IMR-90 (cell line): ENCODE measurements around the gene ROGDI. TPM values are rescaled to one million over a fixed set of nuclear protein-coding genes. Genes with fewer than 3 reads are reported as not detected.
A peak's percentile ranks its signal among the peaks of the same experiment; 100 is the strongest.

Experiments
- ATAC-seq: fragments of 200-7000 bp; cut with Tn5 transposase; 2 replicates; pipeline ENCODE4 v1.9.1; 2020; ENCODE audit warnings: low read depth, mild to moderate bottlenecking, moderate library complexity
- BruUV-seq: library from RNA; stranded (reverse); fragments of 400-500 nt; replicated peaks from 2 replicates; lab custom pipeline; 2021; lab: Mats Ljungman, UMichigan
- CTCF ChIA-PET: fragments of 300-600 bp; formaldehyde crosslinking; extraction: SDS; loops from one replicate; lab custom pipeline; 2021; ENCODE audit warnings: antibody characterized with exemption; lab: Yijun Ruan, JAX
- POLR2A ChIA-PET: fragments of 300-600 bp; sonication (Branson Sonifier 250); formaldehyde crosslinking; loops from one replicate; lab custom pipeline; 2022; ENCODE audit warnings: antibody characterized with exemption; ENCODE audit not compliant: unreplicated experiment; lab: Charles Lee
- DNase-seq: peaks from one replicate; pipeline ENCODE4 v3.0.0; 2013
- H2AFZ ChIP-seq: replicated peaks from 2 replicates; pipeline ENCODE3; 2013; ENCODE audit warnings: low read length, mild to moderate bottlenecking; ENCODE audit not compliant: poor library complexity
- H2AK5ac ChIP-seq: 2 replicates; pipeline ENCODE4 v1.6.1; 2013; ENCODE audit warnings: low read depth, low read length, inconsistent platforms
- H2AK9ac ChIP-seq: replicated peaks from 2 replicates; pipeline ENCODE3; 2013; ENCODE audit warnings: mild to moderate bottlenecking, low read depth, low read length, moderate library complexity; ENCODE audit not compliant: poor library complexity
- H2BK120ac ChIP-seq: 2 replicates; pipeline ENCODE4 v1.6.1; 2013; ENCODE audit warnings: low read depth, low read length, inconsistent platforms
- H2BK15ac ChIP-seq: 3 replicates; pipeline ENCODE4 v1.6.1; 2013; ENCODE audit warnings: low read depth, low read length, inconsistent platforms
- H2BK20ac ChIP-seq: 2 replicates; pipeline ENCODE4 v1.6.1; 2013; ENCODE audit warnings: low read depth, mild to moderate bottlenecking, inconsistent platforms, low read length, moderate library complexity
- H2BK5ac ChIP-seq: 2 replicates; pipeline ENCODE4 v1.6.1; 2013; ENCODE audit warnings: mild to moderate bottlenecking, low read depth, low read length, inconsistent platforms; ENCODE audit not compliant: poor library complexity, severe bottlenecking
- H3K14ac ChIP-seq: replicated peaks from 2 replicates; pipeline ENCODE4 v1.6.1; 2013; ENCODE audit warnings: low read depth, low read length, inconsistent platforms
- H3K18ac ChIP-seq: 2 replicates; pipeline ENCODE4 v1.6.1; 2013; ENCODE audit warnings: low read depth, low read length, control low read depth
- H3K23ac ChIP-seq: 2 replicates; pipeline ENCODE4 v1.6.1; 2013; ENCODE audit warnings: low read depth, low read length, inconsistent platforms
- H3K27ac ChIP-seq: 2 replicates; pipeline ENCODE4 v1.5.1; 2013; ENCODE audit warnings: mild to moderate bottlenecking, control low read depth, low read length; ENCODE audit not compliant: insufficient read depth
- H3K27me3 ChIP-seq: 2 replicates; pipeline ENCODE4 v1.6.1; 2013; ENCODE audit warnings: low read length; ENCODE audit not compliant: control insufficient read depth, insufficient read depth
- H3K36me3 ChIP-seq: 2 replicates; pipeline ENCODE4 v1.6.1; 2013; ENCODE audit warnings: low read length, mixed read lengths; ENCODE audit not compliant: control insufficient read depth, insufficient read depth
- H3K4ac ChIP-seq: 2 replicates; pipeline ENCODE4 v1.6.1; 2013; ENCODE audit warnings: low read depth, low read length, inconsistent platforms
- H3K4me1 ChIP-seq: 2 replicates; pipeline ENCODE4 v1.6.1; 2013; ENCODE audit warnings: low read length, mixed read lengths; ENCODE audit not compliant: control insufficient read depth, insufficient read depth
- H3K4me2 ChIP-seq: 2 replicates; pipeline ENCODE4 v1.6.1; 2013; ENCODE audit warnings: low read depth, mild to moderate bottlenecking, control low read depth, low read length, moderate library complexity
- H3K4me3 ChIP-seq: 2 replicates; pipeline ENCODE4 v1.5.1; 2013; ENCODE audit warnings: low read depth, mild to moderate bottlenecking, control low read depth, low read length, moderate library complexity; ENCODE audit not compliant: insufficient read depth
- H3K56ac ChIP-seq: 2 replicates; pipeline ENCODE4 v1.6.1; 2013; ENCODE audit warnings: low read length, inconsistent platforms; ENCODE audit not compliant: insufficient read depth; ENCODE audit errors: extremely low read depth
- H3K79me1 ChIP-seq, 2 experiments: 2 replicates each; pipeline ENCODE4 v1.6.1; 2013; ENCODE audit warnings: low read length in 2 of 2, inconsistent platforms in 1 of 2, low read depth in 1 of 2
- H3K9ac ChIP-seq: 2 replicates; pipeline ENCODE4 v1.6.1; 2013; ENCODE audit warnings: low read depth, low read length, control low read depth
- H3K9me1 ChIP-seq: 2 replicates; pipeline ENCODE4 v1.6.1; 2013; ENCODE audit warnings: low read length, inconsistent platforms; ENCODE audit not compliant: insufficient read depth
- H3K9me3 ChIP-seq: 2 replicates; pipeline ENCODE4 v1.6.1; 2013; ENCODE audit warnings: low read length; ENCODE audit not compliant: control insufficient read depth, insufficient read depth
- H4K20me1 ChIP-seq: 2 replicates; pipeline ENCODE4 v1.6.1; 2013; ENCODE audit warnings: low read length, inconsistent platforms; ENCODE audit not compliant: insufficient read depth
- H4K5ac ChIP-seq: 2 replicates; pipeline ENCODE4 v1.6.1; 2013; ENCODE audit warnings: mild to moderate bottlenecking, low read depth, low read length, control low read depth
- H4K8ac ChIP-seq, 2 experiments: 2 replicates each; pipeline ENCODE4 v1.6.1; 2013; ENCODE audit warnings: low read depth in 2 of 2, low read length in 2 of 2, control low read depth in 1 of 2, inconsistent platforms in 1 of 2
- H4K91ac ChIP-seq: 2 replicates; pipeline ENCODE4 v1.6.1; 2013; ENCODE audit warnings: low read depth, low read length, inconsistent platforms; ENCODE audit not compliant: insufficient read depth
- CHD1 ChIP-seq: IDR thresholded peaks from 2 replicates; pipeline ENCODE4 v1.6.1; 2012; ENCODE audit warnings: low read depth, low read length, improper control_type of control experiment
- ELK1 ChIP-seq: fragments of 150-350 bp; IDR thresholded peaks from 2 replicates; pipeline ENCODE4 v1.6.1; 2016; ENCODE audit warnings: low read depth, mild to moderate bottlenecking, low read length, moderate library complexity, borderline replicate concordance
- FOS ChIP-seq: fragments of 150-350 bp; IDR thresholded peaks from 2 replicates; pipeline ENCODE4 v1.6.1; 2016; ENCODE audit warnings: low read depth, low read length
- MAFK ChIP-seq: IDR thresholded peaks from 2 replicates; pipeline ENCODE4 v1.6.1; 2012; ENCODE audit warnings: low read depth, low read length, improper control_type of control experiment
- NFE2L2 ChIP-seq: fragments of 150-350 bp; IDR thresholded peaks from 2 replicates; pipeline ENCODE4 v1.6.1; 2016; ENCODE audit warnings: low read depth, mild to moderate bottlenecking, low read length
- POLR2A ChIP-seq: IDR thresholded peaks from 2 replicates; pipeline ENCODE4 v1.6.1; 2012; ENCODE audit warnings: mild to moderate bottlenecking, low read depth, low read length
- RFX5 ChIP-seq: IDR thresholded peaks from 2 replicates; pipeline ENCODE4 v1.8.0; 2012; ENCODE audit warnings: low read depth, mild to moderate bottlenecking, low read length, moderate library complexity
- SMC3 ChIP-seq: fragments of 150-350 bp; IDR thresholded peaks from 2 replicates; pipeline ENCODE4 v1.6.1; 2016; ENCODE audit warnings: low read depth, mild to moderate bottlenecking, antibody characterized with exemption, low read length, moderate library complexity
- WGBS, 2 experiments: methylation state at CpG; one replicate each; pipeline versions ENCODE4 v1.1.5 to v1.1.7; 2013; ENCODE audit warnings: missing lambda C conversion rate in 2 of 2; ENCODE audit not compliant: insufficient read length in 1 of 2; ENCODE audit errors: extremely low coverage in 2 of 2; 5-methylcytosine and 5-hydroxymethylcytosine counted together
- dilution Hi-C: fragments of 300-500 bp; cut with HindIII; formaldehyde crosslinking; loops from one replicate; pipeline ENCODE4 v1.14.3; 2018; ENCODE audit warnings: low sequenced_read_pairs; ENCODE audit not compliant: unreplicated experiment
- in situ Hi-C: fragments of 300-500 bp; cut with MboI; formaldehyde crosslinking; loops from 3 replicates; pipeline ENCODE4 v1.14.3; 2019; ENCODE audit warnings: low sequenced_read_pairs, inconsistent platforms, mixed read lengths
- intact Hi-C: fragments of 100-400 bp; cut with micrococcal nuclease; formaldehyde crosslinking; loops from 2 replicates; pipeline ENCODE4 v1.10.0; 2022
- polyA plus RNA-seq, 3 experiments: library from polyadenylated mRNA; depleted of rRNA; stranded (reverse); fragments of >200 nt; gene quantifications; 2 replicates each; pipeline ENCODE4 v1.2.3, GENCODE V29; 2012; ENCODE audit warnings: low replicate concordance in 1 of 3
- total RNA-seq: library from RNA; depleted of rRNA; stranded (reverse); fragments of >200 nt; gene quantifications from 2 replicates; pipeline ENCODE4 v1.2.3, GENCODE V29; 2012
- TF ChIP-seq, protein P1 (sequence below): conservative IDR thresholded peaks from 2 replicates; pipeline ENCODE4 v1.5.1; 2012; ENCODE audit warnings: mild to moderate bottlenecking, low read depth, low read length, improper control_type of control experiment

Gene ROGDI
- total and polyA plus RNA-seq, 2 of the 4 experiments (the other 2 are of a cell fraction), result 13.6 to 27.1 TPM

- H3K9me1 ChIP-seq, result no peaks in the 10 kb centered on the region
- dilution Hi-C loops, result no loop called here
- no peak overlapping the region for H3K14ac ChIP-seq
- H3K79me1 ChIP-seq, result peaks cover 5 to 6% of the 10 kb centered on the region in 2 experiments; a peak in 3 of 4 replicates
- H4K91ac ChIP-seq, result no peak overlapping the region
- in situ Hi-C loops, result no loop called here
- H3K23ac ChIP-seq, result no peak overlapping the region
- H2AFZ ChIP-seq, result no peak overlapping the region
- intact Hi-C loops, result no loop called here
- no peak overlapping the region for H3K4me2 ChIP-seq
- ATAC-seq (no peak), DNase-seq (no peak)
- no peak overlapping the region for H2BK15ac ChIP-seq
- H3K9ac ChIP-seq, result no peak overlapping the region
- H4K8ac ChIP-seq, result no peak overlapping the region
- H2BK5ac ChIP-seq, result no peak overlapping the region
- no peak overlapping the region for H3K4me3 ChIP-seq
- H3K9me3 ChIP-seq, result peaks cover 4% of the 10 kb centered on the region
- ChIA-PET POLR2A (no interaction called here), CTCF (no interaction called here)
- H3K18ac ChIP-seq, result no peak overlapping the region
- no peaks in the 10 kb centered on the region for H3K4me1 ChIP-seq
- peaks cover 69% of the 10 kb centered on the region for H3K36me3 ChIP-seq
- no peaks in the 10 kb centered on the region for H3K27me3 ChIP-seq
- H2AK5ac ChIP-seq, result no peak overlapping the region
- no peak overlapping the region for H3K27ac ChIP-seq
- no peak overlapping the region for H3K4ac ChIP-seq
- no TSS peak for BruUV-seq
- 100% methylated on average over 3 of the region's 6 CpGs; no CpG with 5 or more reads in 1 of the 2 experiments for WGBS, 2 experiments
- peak overlapping the region; percentile 70 for H2AK9ac ChIP-seq
- TF ChIP-seq ELK1 (no peak), RFX5 (no peak), SMC3 (no peak), CHD1 (no peak), FOS (no peak), POLR2A (no peak), MAFK (no peak), NFE2L2 (no peak)
- TF ChIP-seq, protein P1, sequence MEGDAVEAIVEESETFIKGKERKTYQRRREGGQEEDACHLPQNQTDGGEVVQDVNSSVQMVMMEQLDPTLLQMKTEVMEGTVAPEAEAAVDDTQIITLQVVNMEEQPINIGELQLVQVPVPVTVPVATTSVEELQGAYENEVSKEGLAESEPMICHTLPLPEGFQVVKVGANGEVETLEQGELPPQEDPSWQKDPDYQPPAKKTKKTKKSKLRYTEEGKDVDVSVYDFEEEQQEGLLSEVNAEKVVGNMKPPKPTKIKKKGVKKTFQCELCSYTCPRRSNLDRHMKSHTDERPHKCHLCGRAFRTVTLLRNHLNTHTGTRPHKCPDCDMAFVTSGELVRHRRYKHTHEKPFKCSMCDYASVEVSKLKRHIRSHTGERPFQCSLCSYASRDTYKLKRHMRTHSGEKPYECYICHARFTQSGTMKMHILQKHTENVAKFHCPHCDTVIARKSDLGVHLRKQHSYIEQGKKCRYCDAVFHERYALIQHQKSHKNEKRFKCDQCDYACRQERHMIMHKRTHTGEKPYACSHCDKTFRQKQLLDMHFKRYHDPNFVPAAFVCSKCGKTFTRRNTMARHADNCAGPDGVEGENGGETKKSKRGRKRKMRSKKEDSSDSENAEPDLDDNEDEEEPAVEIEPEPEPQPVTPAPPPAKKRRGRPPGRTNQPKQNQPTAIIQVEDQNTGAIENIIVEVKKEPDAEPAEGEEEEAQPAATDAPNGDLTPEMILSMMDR, result no peak
- H4K5ac ChIP-seq, result no peak overlapping the region
- H3K56ac ChIP-seq, result no peak overlapping the region
- H2BK20ac ChIP-seq, result no peak overlapping the region
- peaks cover 5% of the 10 kb centered on the region; the same call in 1 of the 2 replicates for H4K20me1 ChIP-seq
- H2BK120ac ChIP-seq, result no peak overlapping the region
These were observed 46.7 kb downstream of the ROGDI start for GRCh38 chr16:4755687-4756086.
